Right kidney (tissue), 1 donor: ENCODE data around the gene FEZF2.

Experiments used
- DNase-seq: peaks from one replicate; pipeline ENCODE4 v3.0.0-alpha.2; 2016

FEZF2 gene

GRCh38 chr3:62325896-62326295, 47.5 kb downstream of the FEZF2 start:
- no peak for DNase-seq

DNA sequence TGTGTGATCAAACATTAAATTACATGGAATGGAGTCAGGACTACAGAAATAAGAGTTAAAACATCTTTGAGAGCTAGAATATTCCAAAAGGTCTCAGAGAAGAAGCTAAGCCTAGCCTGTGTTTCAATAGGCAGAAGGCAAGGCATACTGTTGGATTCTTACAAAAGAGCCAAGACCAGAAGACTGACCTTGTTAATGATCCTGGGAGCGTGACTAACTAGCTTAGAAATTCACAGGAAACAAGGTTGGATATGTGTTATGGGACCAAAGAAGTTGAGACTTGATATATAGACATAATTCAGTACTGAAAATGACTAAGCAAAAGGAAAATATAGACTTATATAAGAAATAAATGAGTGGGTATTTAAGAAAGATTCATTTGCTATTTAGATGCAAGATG, 50.1 kb downstream of the FEZF2 start:
- no peak for DNase-seq
